ENCODE data around the gene HIP1.
"Not testable (repeated sequence)": the region's sequence is repeated elsewhere in the genome, so short reads cannot be mapped to it uniquely, and the experiment has no call there.

The HIP1 gene

GRCh38 chr7:75738975-75739795, 444 bp upstream of the HIP1 start:
- DNase-seq, result peak; percentile 100

DNA sequence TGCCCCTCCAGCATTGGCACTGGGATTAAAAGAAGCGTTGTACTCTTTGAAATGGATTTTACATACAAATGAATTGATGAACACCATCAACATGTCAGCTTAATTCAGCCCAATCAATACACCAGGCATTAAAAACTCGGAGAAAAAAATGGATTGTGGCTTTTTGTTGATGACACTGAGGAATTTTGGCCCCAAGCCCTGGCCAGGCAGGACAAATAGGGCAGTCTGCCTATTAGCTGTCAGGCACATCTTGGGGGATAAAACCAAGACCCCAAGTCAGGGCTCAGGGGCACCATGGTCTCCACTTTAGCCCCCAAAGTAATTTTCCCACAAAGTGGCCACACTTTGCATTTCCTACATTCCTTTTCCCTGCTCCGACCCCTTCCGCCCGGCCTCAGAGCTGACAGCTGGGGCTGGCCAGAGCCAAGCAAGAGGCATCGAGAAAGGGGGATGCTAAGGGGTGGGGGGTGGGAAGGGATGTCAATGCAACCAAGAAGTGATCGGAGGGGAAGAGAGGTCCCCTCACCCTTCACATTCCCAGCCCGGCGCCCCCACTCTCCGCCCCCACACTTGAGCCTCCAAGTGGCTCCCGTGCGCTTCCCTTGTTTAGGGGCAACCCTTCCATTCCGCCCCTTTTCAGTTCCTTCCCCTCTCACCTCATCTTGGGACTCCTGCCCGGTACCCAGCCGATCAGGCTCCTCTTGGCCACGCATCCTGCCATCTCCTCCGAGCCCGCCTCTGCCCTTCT, 711 bp downstream of the HIP1 start:
- DNase-seq, result no peak

DNA sequence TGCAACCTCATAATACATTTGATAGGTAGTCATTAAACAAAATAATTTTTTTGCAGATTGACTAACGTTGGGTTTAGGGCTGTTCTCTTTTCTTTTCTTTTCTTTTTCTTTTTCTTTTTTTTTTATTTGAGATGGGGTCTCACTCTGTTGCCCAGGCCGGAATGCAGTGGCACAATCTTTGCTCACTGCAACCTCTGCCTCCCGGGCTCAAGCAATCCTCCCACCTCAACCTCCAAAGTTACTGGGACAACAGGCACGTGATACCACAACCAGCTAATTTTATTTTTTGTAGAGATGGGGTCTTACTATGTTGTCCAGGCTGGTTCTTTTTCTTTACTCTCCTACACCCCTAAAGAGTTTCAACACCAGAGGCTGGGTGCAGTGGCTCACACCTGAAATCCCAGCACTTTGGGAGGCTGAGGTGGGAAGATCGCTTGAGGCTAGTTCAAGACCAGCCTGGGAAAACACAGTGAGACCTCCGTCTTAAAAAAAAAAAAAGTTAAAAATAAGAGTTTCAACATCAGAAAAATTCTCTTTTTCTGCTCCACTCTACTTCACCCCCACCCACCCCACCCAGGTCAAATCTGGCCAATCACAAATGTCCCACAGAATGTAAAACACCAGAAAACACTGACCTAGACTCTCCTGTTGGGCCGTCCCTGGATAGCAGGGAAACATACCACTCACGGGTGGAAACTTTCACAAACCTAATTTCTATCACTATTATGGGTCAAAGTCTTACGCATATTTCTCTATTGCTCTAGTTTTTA, 3.0 kb downstream of the HIP1 start:
- DNase-seq, result no peak

- no peak for DNase-seq
Measured at GRCh38 chr7:75734586-75735458, 3.9 kb downstream of the HIP1 start.

DNA sequence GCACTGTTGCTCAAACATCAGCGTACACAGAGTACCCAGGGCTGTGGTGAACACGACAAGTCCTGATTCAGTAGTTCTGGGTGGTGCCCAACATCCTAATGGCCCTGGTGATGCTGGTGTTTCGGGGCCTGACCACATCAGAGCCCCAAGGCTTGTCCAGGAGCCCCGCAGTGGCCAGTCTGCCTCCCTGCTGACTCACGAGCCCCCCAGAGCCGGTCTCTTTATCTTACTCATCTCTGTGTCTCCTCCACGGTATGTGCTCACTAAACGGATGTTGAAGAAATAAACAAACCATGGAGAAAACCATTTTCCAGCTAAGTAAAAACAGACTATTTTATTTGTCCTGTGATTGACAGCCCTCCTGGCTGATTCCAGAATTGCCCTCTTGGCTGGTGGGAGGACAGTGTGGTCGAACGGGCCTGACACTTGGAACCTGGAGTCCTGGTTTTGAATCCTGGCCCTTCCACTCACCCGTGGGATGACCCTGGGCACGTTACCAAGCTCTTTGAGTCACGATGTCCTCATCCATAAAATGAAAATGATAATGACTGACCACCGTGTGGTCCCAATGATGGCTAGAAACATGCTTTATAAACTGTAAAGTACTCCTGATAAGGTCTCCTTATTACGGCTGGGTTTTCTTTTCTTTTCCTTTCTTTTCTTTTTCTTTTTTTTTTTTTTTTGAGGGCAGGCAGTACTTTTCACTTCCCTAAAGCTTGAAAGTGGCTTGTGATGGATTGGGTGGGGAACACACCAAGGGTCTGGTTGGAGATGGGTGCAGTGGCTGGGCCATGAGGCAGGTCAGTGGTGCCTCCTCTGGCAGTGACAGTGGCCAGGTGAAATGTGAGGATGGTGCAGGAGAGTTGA, 5.7 kb downstream of the HIP1 start:
- no peak for DNase-seq

- DNase-seq, result no peak
Measured at GRCh38 chr7:75732016-75732521, 6.7 kb downstream of the HIP1 start.

GRCh38 chr7:75729851-75730274, 8.9 kb downstream of the HIP1 start:
- no peak for DNase-seq

DNA sequence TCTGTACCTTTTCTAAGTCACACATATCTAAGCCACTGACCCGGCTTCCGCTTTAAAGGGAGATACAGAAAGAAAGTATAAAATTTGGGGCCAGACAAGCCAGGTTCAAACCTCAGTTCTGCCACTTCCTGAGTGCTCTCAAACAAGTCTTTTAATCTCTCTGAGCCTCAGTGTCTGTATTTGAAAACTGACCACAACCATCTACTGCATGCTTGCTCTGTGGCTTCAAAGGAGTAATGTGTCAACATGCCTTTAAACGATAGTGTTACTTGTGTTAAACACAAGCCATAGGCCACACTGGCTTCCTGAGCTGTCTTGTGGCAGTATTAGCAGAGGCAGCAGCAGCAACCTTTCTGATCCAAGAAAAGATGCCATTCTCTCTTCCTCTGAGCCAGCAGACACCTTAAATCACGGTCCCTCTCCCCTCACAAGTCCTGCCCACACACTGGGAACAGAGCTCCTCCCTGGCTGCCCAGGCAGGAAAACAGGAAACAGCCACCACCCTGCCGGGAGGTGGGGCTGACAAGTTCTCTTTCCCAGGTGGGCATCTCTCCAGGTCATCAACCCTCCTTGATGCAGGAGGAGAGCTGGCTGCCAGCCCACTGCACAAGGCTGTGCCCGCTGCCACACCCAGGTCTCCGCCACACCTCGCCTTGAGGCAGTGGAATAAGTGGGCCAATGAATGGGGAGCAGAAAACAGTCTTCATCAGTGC, 10.7 kb downstream of the HIP1 start:
- DNase-seq, result peak; percentile 33

DNA sequence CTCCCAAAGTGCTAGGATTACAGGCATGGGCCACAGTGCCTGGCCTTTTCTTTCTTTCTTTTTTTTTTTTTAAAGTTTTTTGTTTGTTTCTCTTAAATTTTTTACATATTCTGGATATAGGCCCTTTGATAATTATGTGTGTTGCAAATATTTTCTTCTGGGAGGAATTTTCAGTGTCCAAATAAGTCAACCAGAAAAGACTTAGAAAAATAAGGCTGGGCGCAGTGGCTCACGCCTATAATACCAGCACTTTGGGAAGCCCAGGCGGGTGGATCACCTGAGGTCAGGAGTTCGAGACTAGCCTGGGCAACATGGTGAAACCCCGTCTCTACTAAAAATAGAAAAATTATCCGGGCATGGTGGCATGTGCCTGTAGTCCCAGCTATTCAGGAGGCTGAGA, 11.4 kb downstream of the HIP1 start:
- not testable (repeated sequence) for DNase-seq

DNA sequence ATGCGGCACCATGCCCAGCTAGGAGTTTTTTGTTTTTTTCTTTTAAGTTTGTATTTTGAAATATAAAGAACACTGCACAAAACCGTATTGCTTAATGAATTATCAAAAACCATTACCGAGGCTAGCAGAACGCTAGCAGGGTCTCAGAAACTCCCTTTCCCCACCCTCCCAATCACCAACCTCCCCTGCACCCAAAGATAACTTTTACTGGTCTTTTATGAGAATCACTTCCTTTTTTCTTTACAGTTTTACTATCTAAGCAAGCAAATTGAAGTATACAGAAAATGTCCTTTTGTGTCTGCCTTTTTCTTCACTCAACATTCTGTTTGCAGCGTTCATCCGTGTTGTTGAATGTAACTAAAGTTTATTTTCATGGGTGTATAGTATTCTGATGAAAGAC, 13.4 kb downstream of the HIP1 start:
- DNase-seq, result no peak

DNA sequence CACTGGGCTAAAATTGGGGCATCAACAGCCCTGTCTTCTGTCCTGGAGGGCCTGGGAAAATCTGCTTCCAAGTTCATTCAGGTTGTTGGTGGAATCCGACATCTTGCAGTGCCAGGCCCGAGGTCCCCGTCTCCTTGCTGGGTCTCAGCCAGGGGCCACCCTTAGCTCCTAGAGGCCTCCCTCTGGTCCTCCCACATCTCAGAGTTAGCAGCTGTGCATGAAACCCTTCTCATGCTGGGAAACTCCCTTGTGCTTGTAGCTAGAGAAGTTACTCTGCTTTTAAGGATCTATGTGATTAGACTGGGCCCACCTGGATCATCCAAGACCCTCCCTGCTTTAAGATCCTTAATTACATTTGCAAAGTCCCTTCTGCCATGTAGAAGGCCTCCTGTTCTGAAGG, 15.3 kb downstream of the HIP1 start:
- no peak for DNase-seq

- DNase-seq, result no peak
Measured at GRCh38 chr7:75722373-75722772, 16.4 kb downstream of the HIP1 start.

GRCh38 chr7:75721922-75722321, 16.8 kb downstream of the HIP1 start:
- DNase-seq, result not testable (repeated sequence)

- no peak for DNase-seq
Measured at GRCh38 chr7:75721426-75721825, 17.3 kb downstream of the HIP1 start.

DNA sequence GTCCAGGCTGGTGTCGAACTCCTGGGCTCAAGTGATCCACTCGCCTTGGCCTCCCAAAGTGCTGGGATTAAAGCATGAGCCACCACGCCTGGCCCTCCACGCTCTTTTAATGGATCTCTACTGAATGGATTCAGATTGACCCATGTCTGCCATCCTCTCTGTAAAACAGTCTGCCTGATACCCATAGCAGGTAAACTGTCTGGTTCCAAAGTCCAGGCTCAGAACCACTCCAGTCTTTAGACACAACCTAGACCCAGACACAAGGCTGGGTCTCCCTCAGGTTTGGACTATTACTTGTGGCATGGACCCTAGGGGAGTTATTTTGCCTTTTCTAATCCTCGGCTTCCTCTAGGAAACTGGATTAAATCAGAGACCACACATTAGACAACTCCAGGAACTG, 19.1 kb downstream of the HIP1 start:
- DNase-seq, result no peak

DNA sequence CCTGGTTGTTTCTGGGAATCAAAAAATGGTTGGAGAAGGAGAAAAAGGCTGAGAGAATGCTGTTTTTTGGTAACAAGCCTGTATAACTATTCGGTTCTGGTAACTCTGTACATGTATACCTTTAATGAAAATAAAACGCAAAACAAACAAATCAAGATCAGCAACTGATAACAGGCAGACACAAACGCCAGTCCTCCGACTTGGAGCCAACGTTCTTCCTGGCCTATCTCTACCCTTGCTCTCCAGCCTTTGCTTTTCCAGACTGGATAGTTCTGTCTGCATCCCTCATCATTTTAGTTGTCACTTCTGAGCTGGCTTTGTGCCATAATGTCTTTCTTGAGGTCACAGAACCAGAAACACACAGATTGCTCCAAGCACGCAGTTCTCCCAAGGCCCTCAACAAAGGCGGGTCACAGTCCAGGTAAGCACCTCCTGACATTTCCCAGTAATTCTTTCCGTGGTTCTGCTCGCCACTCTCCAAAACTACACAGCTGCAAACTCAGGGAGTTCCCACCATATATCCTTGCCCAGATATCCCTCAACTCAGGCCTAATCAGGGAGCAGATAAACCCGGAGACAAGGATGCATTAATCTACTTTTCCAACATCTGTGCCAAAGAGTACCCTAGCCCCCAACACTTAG, 20.2 kb downstream of the HIP1 start:
- no peak for DNase-seq

GRCh38 chr7:75717746-75718145, 21.0 kb downstream of the HIP1 start:
- DNase-seq, result not testable (repeated sequence)

DNA sequence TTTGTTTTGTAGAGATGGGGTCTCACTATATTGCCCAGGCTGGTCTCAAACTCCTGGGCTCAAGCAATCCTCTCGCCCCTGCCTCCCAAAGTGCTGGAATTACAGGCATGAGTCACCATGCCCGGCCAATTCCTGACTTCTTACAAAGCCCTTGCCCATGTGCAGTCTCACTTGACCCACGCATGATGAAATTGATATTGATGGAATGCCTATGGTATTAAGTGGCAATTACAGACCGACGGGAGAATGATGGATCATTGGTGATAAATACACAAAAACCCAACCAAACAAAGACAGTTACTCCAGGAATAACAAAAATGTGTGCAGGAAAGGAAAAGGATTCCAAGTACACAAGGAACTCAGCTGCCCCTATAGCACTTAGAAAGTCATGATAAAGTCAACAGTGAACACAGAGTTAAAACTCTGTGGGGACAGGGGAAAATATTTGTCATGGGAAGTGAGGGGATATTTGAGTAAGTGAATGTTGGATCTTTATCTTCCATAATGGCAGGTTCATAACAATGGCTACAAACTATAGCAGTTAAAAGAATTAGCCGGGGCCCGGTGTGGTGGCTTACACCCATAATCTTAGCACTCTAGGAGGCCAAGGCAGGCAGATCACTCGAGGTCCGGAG, 21.6 kb downstream of the HIP1 start:
- DNase-seq, result no peak

DNA sequence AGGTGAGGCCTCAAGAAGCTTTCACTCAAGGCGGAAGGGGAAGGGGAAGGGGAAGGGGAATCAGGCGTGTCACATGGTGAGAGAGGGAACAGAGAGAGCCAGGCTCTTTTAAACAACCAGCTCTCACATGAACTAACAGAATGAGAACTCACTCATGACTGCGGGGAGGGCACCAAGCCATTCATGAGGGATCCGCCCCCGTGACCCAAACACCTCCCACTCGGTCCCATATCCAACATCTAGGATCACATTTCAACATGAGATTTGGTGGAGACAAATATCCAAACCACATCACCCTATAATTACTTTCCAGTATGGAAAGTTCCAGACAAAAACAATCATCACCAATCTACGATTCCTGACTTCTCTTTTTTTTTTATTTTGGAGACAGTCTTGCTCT, 22.9 kb downstream of the HIP1 start:
- DNase-seq, result no peak

Measured in activated effector memory CD4-positive, alpha-beta T cell treated with Interleukin-2 at 50 U/mL for 16 hours (primary cell).